Fibroblast of skin of left quadriceps (primary cell): Measurements from ENCODE around the gene XYLT1.
"Not testable (repeated sequence)": the region's sequence is repeated elsewhere in the genome, so short reads cannot be mapped to it uniquely, and the experiment has no call there.

Experiments
- DNase-seq, 2 experiments: peaks; one replicate each; pipeline ENCODE4 v3.0.0-alpha.2; 2013; ENCODE audit warnings: low read depth in 2 of 2

Gene XYLT1

DNA sequence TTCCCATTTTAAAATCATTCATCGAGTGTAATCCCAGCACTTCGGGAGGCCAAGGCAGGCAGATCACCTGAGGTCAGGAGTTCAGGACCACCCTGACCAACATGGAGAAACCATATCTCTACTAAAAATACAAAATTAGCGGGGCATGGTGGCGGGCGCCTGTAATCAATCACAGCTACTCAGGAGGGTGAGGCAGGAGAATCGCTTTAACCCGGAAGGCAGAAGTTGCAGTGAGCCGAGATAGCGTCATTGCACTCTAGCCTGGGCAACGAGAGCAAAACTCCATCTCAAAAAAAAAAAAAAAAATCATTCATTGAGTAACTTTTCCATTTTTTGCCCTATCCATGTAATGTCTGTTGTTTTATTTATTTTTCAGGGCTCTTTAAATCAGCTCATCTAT, 135.4 kb downstream of the XYLT1 start:
- DNase-seq: not testable (repeated sequence)

DNA sequence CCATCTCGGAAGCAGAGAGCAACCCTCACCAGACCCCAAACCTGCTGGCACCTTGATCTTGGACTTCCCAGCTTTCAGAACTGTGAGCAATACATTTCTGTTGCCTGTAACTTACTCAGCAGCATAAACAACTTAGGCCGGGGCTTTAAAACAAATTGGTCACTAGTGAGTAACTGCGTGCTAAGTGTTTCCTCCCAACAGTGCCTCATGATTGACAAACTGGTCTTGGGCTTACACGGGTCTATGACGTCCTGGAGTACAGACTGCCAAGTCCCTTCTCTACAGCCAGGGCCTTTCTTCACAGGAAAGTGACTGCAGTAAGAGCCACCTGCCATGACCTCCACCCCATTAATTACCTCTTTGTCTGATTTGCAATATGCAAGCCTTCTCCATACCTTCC, 136.7 kb downstream of the XYLT1 start:
- DNase-seq: no peak

DNA sequence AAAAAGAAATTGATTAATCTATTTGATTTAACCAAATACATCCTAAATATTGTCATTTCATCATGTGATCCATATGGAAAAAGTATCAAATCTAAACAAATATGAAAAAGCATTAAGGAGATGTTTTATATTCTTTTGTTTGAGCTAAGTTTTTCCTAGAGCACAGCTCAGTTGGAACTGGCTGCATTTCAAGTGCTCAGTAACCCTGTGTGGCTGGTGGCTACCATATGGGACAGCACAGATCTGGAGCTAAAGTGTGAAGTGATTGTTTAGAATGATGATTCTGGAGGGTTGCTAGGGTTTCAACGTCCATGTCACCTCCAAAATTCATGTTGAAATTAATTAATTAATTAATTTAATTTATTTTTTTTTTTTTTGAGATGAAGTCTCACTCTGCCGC, 137.5 kb downstream of the XYLT1 start:
- DNase-seq: no peak

DNA sequence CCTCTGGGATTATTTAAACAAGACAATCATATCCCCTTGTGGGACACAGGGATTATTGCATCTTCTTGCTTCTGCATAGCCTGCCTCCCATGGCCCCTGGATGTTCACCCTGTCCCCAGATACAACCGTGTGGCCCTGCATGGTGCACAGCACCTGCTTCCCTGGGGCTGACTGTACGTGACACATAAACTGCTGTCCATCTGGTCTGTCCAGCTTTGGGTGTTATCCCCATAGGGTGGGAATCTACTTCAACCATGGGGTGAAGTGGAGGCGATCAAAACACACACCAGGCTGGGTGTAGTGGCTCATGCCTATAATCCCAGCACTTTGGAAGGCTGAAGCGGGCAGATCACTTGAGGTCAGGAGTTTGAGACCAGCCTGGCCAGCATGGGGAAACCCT, 138.8 kb downstream of the XYLT1 start:
- no peak for DNase-seq

DNA sequence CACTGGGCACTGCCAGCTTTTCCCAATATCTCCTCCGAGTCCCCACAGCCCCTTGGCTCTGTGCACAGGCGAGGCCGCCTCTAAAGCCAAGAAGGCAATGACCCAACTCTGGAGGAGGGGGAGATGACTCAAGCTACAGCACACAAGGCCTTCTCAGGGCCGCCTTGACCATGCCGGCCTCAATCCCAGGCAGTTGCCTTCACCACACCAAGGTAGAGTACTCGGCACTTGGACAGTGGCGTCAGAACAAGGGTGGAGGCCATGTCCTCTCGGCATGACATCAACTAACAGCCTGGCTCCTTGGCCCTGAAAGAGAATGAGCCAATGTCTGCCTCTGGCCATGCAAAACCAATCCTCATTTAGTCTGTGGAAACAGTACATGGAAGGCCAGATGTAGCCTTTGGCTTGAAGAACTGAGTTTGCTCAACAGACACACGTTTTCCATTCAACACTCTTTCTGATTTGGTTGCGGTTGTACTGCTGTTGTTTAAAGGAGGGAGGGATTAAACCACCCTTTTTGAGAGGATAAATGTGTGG, 139.6 kb downstream of the XYLT1 start:
- DNase-seq: peak in 1 of 2 experiments; percentile 50

DNA sequence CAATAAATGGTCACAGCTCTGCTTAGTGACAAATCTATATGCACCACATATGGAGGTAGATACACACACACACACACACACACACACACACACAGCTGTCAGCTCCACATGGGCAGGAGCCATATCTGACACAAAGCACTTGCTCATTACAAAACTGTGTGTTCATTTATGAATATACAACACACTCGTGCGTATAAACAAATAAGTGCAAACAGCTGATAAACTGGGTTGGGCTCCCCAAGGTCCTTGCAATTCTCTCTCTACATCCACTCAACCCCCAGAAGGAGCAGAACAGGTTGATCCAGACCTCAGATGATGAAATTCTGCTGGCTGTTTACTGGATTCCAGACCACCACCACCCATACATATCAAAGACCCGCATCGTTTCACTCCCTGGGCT, 140.7 kb downstream of the XYLT1 start:
- DNase-seq: no peak

DNA sequence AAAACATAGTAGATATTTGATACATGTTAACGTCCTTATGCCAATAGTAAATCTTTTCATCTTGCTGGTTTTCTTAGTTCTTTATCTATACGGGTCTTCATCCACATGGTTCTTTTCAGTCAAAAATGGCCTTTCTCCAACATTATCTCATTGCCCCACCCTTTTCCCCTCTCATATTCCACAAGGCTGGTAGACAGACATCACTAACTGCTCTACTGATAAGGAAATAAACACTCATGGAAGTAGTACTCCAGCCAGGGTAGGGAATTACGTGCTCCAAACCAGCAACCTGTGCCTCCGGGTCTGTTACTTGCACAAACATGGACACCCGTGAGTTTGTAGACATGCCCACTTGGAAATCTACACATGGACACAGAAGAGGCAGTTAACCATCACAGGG, 141.4 kb downstream of the XYLT1 start:
- no peak for DNase-seq

DNA sequence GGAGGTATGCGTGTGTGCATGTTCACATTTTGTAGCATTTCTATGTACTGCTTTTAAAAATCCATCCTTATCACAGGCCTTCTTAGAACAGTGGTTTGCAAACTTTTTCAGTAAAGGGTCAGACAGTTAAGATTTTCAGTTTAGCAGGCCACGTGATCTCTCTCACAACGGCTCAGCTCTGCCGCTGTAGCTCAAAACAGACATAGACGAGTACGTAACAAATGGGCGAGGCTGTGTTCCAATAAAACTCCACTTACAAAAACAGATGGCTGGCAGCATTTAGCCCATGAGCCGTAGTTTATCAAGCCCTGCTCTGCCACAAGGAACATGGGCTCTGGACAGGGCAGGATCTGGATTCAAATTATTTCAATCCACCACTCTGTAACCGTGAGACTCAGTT, 141.8 kb downstream of the XYLT1 start:
- no peak for DNase-seq

DNA sequence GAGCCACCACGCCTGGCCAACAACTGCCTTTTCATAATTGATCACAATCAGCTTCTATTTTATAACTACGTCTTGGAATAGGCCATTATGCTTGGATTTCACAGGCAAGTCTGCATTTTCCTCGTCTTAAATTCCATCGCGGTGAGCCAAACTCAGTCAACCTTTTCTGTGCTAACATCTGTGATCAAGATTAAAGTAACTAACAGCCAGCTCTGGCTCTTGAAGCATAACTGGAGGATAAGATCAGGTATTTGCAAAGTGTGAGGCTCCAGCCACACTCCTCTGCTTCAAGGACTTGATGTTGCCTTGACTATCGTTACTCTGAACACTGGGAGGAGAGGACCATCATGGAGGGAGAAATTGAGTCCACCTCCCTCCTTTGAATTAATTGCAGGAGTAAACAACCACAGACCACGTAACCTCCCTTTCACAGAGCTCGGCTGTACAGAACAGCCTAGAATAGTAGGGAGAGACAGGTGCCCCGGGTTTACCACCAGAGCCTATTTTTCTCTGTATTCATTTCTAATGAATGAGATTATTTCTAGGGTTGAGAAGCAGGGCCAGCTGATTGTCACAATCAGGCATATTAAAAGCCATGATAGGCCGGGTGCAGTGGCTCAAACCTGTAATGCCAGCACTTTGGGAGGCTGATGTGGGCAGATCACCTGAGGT, 143.0 kb downstream of the XYLT1 start:
- DNase-seq: no peak

DNA sequence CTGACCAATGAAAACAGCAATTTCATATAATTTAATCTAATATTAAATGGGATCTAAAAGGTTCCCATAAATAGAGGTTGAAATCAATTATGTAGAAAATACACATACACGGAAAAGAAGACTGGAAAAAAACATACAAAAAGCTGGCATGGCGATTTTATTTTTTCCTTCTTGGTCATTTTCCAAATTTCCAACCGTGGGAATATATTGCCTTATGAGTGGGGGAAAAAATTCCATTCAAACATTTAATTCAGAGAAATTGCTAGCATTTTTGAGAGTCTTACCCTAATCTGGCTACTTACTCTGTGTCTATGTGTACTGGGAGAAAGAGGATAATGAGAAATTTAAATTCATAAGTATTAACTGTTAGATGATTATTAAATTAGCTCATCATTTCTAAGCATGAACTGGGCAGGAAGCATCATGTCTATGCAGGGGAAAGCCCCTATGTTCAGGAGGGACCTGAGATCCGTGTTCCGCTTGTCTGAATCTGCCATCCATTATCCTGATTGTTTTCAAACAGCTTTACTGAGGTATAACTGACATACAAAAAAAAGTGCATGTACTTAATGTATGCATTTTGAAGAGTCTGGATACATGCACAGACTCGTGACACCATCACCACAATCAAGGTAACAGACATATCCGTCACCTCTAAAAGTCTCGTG, 145.2 kb downstream of the XYLT1 start:
- no peak for DNase-seq

DNA sequence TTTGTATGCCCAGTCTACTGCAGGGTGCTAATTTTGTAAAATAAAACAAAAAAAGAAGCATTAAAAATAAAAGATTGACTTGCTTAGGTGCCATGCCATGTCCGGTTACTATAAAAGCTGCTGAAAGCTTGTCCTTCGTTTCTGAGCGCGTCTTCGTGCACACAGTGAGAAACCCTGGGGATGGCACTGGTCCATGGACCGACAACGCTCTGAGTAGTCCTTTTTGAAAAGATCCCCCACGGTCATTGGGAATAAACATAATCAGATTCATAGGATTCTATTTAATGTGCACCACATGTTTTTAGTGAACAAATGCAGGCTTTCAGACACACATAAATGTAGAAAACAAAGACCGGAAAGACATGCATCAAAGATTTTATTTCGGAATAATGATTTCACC, 146.3 kb downstream of the XYLT1 start:
- no peak for DNase-seq

DNA sequence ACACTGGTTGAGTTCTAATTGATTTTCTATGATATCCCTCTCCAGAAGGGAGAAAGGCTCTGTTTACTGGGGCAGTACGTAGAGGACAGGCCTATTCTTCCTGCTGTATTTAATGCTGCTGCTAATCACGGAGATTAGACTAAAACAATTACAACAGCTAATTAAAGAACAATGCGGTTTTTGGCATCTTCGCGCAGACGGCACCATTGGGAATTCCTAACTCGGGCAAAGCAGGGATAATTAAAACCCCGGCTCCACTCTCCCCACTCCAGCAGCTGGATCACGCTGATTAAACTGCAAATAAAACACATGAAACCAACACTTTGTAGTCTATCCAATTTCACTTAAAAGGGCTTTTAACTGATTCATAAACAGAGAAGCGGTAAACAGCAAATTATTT, 147.6 kb downstream of the XYLT1 start:
- no peak for DNase-seq

DNA sequence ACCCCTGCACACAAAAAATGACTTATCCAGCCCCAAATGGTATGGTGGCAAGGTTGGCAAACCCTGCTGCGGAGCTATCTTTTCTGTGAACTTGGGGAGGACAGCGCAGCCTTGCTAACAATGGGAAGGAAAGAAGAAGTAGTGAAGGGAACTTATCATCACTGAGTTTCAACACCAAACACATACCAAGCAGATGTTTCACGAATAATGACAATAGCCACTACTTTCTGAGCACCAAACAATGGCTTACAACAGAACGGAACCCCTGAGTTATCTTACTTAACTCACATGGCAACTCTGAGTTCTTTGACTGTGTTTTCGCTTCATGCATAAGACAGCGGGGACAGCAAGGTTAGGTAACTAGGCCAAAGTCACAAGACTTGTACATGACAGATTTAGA, 148.9 kb downstream of the XYLT1 start:
- no peak for DNase-seq

DNA sequence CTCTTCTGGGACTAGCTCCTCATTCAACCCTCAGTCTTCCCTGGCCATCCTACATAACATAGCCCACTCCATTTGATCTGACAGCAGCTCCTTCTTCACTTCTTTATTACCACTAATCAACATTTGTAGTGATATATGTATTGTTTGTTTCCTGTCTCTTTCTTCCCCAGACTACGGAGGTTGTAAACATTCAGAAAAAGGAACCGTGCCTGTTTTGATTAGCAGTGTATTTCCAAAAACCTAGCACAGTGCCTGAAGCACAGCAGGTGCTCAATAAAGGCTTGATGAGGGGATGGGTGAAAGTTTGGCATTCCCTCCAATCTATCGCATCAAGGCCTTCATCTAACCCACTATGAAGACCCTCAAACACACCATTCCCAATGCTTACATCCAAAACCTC, 150.8 kb downstream of the XYLT1 start:
- no peak for DNase-seq

DNA sequence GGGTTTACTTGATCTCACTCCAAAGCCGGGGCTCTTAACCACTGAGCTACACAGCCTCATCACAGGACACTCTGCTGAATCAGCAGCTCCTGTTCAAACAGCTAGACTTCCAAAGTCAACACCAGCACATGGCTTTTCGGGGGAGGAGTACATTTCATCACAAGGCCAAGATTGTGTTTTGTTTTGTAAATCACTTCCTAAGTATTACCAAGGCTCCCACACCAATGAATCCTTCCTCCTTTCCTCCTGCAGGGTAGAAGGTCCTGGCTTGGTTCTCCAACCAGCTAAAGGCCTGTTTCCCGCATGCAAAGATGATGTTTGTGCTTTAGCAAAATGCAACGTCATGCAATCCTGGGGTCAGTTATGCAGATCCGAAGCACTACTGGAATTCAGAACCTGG, 152.5 kb downstream of the XYLT1 start:
- no peak for DNase-seq

DNA sequence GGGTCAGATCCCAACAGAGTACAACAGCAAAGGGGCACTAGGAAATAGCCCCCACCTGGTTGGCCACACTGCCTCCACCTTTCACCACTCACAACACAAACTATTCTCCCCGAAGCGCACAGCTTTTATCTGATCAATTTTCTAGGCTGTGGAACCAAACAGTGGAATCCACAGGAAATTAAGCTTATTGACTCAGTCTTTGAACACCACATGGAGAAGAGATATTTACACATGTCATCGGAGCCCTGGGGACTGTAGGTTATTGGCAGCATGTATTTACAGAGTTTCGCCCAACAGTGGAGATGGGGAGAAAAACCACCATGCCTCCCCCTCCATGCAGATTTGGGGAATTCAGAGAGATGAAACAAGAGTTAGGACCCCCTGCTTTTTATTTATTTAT, 154.8 kb downstream of the XYLT1 start:
- DNase-seq: no peak

DNA sequence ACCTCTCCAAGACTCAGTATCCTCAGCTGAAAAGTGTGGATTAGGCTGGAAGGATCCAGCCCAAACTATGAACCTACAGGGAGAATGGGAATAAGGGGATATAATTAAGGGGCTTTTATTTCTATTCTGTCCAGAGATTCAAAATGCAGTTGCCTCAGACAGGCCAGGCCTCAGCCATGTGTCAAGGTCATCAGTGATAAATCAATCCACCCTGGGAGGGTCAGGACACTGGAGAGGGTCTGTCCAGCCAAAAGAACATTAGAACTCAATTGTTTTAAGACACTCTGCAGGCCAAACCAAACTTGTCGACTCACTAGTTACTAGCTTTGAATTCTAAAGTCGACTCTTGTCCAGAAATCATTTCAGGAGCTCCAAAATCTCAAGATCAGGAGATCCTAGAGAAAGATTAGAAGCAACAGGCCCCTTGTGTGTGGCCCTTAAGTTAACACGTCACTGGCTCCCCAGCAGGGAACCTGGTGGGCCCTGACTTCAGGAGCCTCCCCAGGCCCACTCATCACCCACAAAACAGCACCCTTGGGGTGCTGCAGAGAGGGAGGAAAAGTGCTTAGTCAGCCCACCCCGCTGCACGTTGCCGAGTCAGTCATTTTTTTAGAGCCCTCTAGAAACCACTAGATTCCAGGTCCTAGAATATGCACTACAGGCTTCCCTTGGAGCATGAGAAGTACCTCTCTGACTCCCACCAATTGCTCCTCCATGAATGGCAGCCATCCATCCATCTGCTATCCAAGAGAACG, 156.8 kb downstream of the XYLT1 start:
- no peak for DNase-seq

DNA sequence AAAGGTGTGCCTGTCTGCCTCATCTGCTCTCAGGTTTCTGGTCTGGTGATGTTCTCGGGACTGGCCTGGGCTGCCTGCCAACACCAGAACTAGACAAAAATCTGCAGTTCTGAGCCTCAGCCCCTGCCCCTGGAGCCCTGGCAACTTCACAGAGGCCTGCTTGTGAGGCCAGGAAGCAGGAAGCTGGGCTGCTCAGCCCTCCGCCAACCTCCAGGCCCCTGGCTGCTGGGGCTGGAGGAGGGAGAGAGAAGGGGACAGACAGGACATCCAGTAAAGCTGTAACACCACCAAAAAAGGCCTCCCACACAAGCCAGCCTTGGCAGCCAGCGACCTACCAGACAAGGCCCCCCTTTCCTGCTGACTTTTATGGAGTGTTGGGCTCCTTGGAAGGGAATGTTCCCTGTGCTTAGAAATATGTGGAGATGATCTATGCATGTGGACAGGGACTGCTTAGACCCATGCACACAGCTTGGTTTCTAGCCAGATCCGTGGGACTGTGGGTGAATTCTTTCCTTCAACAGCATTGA, 157.6 kb downstream of the XYLT1 start:
- peak; percentile 80 for DNase-seq

DNA sequence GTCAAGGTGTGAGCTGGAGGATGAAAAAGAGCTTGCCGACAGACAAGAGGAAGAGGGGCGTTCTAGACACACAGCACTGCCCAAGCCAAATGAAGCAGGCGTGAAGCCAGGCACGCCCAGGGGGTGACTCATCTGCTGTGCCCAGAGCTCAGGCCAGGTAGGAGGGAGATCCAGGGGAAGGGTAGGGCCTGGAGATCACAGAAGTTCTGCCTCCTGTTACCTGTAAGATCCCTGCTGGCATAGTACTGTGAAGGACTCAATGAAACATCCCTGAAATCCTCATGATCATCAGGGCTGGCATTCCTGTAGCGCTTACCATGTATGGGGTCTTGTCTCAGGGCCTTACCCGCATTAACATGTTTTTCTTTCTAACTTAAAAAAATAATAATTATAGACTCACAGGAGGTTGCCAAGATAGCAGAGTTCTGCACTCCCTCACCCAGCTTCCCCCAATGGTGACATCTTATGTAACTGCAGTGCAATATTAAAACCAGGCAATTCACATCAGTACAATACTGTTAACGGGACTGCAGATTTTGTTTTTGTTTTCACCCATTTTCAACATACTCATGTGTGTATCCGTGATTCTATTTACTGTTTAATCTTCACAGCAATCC, 158.6 kb downstream of the XYLT1 start:
- DNase-seq: no peak

DNA sequence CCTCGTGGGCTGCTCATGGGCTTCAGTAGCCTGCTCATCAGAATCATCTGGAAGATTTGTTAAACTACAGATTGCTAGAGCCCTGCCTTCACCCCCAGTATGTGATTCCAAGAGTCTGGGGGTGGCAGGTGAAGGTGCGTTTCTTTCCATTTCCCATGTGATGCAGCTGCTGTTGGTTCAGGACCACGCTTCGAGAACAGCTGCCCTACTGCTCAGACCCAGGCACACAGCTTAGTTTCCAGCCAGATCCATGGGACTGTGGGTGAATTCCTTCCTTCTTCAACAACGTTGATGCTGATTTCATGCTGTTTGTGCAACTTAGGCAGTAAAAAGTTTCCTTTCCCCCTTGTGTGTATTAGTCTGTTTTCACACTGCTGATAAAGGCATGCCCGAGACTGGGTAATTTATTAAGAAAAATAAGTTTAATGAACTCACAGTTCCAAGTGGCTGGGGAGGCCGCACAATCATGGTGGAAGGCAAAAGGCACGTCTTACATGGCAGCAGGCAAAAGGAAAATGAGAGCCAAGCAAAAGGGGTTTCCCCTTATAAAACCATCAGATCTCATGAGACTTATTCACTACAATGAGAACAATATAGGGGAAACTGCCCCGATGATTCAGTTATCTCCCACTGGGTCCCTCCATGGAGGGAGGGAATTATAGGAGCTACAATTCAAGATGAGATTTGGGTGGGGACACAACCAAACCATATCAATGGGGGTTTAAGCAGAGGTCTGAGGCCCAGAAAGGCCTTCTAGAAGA, 159.2 kb downstream of the XYLT1 start:
- no peak for DNase-seq

DNA sequence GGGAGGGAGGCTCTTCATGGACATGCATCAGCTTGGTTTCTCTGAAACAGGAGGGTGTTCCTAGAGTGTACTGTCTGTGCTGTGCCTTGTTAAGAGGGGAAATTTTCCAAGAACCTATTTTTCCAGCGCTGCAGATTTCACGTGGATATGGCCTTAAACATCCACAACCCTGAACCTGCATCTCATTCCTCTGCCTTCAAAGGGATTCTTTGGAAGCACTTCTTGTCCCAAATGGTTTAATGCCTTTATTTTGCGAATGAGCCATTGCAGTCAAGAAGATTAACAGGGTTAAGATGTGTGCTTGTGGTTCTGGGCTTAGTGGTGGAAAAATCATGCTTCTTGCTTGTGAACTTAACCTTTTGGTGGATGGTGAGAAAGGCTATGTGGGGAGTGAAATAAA, 161.2 kb downstream of the XYLT1 start:
- no peak for DNase-seq
